Fibroblast of villous mesenchyme (primary cell): ENCODE measurements around the gene F11R. TPM values are rescaled to one million over a fixed set of nuclear protein-coding genes. Genes with fewer than 3 reads are reported as not detected.
A peak's percentile ranks its signal among the peaks of the same experiment; 100 is the strongest.
"Not testable (repeated sequence)": the region's sequence is repeated elsewhere in the genome, so short reads cannot be mapped to it uniquely, and the experiment has no call there.

Experiments
- DNase-seq: peaks from one replicate; pipeline ENCODE4 v3.0.0-alpha.2; 2010; ENCODE audit warnings: low read depth
- H3K4me3 ChIP-seq: 2 replicates; pipeline ENCODE4 v1.5.1; 2011; ENCODE audit warnings: low read depth, mild to moderate bottlenecking, low read length
- total RNA-seq: library from RNA; depleted of rRNA; stranded (reverse); fragments of >200 nt; gene quantifications from 2 replicates; pipeline ENCODE4 v1.2.3, GENCODE V29; 2012
- TF ChIP-seq, protein P1 (sequence below): IDR thresholded peaks from 2 replicates; pipeline ENCODE4 v1.5.1; 2012; ENCODE audit warnings: low read depth, mild to moderate bottlenecking, low read length; ENCODE audit not compliant: insufficient read depth

Gene F11R
- total RNA-seq, 1 donor = 5.6 TPM

DNA sequence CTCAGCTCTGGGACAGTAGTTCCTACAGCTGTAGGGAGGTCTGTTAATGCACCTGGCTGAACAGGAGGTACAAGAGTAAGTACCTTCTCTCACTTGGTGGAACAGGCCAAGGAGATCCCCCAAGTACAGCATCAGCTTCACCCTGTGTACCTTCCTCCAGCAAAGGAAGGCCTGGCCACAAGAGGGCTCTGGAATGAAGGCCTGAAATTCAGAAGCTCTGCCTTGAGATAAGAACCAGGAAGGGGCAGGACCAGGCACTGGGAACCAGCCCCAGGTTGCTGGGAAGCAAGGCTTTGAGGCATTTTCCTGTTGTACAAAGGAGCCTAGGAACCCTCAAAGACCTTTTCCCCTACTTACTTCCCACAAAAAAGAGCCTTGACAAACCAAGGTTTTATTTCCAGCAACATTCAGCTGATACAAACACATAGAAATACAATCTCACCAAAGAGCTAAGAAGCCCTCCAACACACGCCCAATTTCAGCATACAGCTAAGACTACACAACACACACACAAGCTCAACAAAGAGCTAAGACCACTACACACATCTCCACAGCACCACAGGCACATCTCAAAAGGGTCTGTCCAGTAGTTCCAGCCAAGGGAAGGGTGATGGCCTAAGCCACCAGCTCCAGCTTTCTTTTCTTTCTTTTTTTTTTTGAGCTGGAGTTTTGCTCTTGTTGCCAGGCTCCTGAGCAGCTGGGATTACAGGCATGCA lies 23.5 kb downstream of the F11R start:
- H3K4me3 ChIP-seq = no peak overlapping the region
- TF ChIP-seq, protein P1, sequence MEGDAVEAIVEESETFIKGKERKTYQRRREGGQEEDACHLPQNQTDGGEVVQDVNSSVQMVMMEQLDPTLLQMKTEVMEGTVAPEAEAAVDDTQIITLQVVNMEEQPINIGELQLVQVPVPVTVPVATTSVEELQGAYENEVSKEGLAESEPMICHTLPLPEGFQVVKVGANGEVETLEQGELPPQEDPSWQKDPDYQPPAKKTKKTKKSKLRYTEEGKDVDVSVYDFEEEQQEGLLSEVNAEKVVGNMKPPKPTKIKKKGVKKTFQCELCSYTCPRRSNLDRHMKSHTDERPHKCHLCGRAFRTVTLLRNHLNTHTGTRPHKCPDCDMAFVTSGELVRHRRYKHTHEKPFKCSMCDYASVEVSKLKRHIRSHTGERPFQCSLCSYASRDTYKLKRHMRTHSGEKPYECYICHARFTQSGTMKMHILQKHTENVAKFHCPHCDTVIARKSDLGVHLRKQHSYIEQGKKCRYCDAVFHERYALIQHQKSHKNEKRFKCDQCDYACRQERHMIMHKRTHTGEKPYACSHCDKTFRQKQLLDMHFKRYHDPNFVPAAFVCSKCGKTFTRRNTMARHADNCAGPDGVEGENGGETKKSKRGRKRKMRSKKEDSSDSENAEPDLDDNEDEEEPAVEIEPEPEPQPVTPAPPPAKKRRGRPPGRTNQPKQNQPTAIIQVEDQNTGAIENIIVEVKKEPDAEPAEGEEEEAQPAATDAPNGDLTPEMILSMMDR = peak; percentile 93
- peak; percentile 82 for DNase-seq

DNA sequence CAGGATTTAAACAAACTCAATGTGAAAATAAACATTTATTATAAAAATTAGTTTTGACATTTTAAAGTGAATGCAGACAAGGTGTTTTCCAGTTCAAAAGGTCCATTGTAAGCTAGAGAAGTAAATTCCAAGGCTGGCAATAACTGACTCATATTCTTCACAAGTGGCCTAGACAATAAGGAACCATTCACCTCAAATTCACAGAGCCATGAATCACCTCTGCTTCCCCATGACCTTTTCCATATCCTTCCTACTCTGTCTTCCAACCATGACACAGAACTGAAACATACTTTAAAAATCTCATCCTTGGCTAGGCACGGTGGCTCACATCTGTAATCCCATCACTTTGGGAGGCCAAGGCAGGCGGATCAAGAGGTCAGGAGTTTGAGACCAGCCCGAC lies 24.8 kb downstream of the F11R start:
- H3K4me3 ChIP-seq = no peak overlapping the region
- TF ChIP-seq, protein P1 = no peak
- DNase-seq = no peak

DNA sequence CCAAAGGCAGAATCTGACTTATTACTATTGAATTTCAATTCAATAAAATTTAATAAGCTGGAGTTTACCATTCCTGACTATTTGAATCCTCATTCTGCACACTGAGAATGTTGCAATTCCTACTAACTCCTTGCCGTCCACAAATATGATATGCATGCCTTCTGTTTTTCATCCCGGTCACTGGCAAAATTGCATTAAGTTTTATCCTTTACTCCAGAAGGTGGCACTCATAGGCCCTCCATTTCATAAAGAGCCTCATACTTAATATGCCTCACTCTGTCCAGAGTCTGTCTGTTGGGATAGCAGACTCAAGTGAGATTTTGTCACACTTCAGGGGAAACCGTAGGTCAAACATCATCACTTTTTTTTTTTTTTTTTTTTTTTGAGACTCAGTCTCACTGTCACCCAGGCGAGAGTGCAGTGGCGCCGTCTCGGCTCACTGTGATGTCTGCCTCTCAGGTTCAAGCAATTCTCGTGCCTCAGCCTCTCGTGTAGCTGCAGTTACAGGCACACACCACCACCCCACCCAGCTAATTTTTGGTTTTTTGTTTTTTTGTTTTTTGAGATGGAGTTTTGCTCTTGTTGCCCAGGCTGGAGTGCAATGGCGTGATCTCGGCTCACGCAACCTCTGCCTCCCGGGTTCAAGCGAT lies 27.3 kb downstream of the F11R start:
- no peak overlapping the region for H3K4me3 ChIP-seq
- DNase-seq = peak; percentile 93
- TF ChIP-seq, protein P1 = peak; percentile 48

DNA sequence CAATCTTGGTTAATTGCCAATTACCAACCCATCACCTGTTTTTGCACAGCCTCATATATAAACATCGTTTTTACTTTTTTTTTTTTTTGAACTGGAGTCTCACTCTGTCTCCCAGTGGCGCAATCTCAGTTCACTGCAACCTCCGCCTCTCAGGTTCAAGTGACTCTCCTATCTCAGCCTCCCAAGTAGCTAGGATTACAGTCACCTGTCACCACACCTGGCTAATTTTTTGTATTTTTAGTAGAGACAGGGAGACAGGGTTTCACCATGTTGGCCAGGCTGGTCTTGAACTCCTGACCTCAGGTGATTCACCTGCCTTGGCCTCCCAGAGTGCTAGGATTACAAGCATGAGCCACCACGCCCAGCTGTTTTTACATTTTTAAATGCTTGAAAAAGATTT lies 28.9 kb downstream of the F11R start:
- DNase-seq, H3K4me3 ChIP-seq: not testable (repeated sequence)

DNA sequence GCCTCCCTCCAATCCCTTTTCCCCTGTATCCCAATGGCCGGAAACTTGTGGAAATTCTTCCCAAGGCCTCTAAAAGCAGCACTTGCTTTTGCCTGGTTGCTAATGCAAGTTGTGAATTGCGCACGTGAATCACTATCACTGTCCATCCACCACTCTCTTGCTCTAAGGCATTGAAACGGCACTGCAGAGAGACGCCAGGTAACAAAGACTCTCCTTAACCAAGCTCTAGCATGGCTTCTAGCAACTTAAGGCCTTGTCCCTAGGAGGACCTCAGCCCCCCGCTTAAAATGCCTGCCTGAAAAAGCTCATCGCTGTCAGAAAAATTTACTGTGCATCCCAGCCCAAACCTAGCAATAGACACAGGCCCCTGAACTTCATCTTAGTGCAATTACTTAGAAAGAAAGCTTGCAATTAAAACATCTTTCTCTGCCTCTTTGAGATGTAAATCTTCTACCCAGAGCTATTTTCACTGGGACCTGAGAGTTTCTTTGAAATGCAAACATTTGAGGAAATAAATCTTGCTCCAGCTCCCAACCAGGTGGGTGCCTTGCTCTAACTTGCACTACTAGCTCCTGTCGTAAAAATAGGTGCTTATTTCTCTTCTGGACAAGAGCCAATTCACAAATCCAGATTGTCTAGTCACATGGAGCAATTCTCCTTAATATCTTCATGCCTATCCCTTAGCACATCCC lies 33.4 kb downstream of the F11R start:
- no peak overlapping the region for H3K4me3 ChIP-seq
- TF ChIP-seq, protein P1 = no peak

DNA sequence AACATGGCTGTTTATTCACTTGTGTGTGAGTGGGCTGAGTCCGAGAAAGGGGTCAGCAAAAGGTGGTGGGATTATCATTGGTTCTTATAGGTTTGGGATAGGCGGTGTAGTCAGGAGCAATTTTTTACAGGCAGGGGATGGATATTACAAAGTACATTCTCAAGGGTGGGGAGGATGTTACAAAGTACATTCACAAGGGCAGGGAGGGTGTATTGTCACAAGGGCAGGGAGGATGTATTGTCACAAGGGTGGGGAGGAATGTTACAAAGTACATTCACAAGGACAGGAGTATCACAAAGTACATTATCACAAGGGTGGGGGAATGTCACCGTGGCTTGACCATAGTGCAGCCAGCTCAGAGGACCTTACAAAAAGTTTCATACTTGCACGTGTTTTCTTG lies 35.2 kb downstream of the F11R start:
- no peak overlapping the region for H3K4me3 ChIP-seq
- no peak for DNase-seq
- TF ChIP-seq, protein P1 = no peak

More for the DNA sequence above, 33.4 kb downstream of the F11R start:
- no peak for DNase-seq
